HG02588 (cell line): ENCODE measurements around the gene TMEM156.
"Not testable (repeated sequence)": the region's sequence is repeated elsewhere in the genome, so short reads cannot be mapped to it uniquely, and the experiment has no call there.

Source experiments
- ATAC-seq: cut with Tn5 transposase; IDR thresholded peaks from one replicate; pipeline ENCODE4 v1.9.1; 2021; ENCODE audit warnings: mild to moderate bottlenecking, moderate library complexity; ENCODE audit not compliant: unreplicated experiment

Gene TMEM156

GRCh38 chr4:39043861-39044363 lies 11.7 kb upstream of the TMEM156 start:
- ATAC-seq: no peak

DNA sequence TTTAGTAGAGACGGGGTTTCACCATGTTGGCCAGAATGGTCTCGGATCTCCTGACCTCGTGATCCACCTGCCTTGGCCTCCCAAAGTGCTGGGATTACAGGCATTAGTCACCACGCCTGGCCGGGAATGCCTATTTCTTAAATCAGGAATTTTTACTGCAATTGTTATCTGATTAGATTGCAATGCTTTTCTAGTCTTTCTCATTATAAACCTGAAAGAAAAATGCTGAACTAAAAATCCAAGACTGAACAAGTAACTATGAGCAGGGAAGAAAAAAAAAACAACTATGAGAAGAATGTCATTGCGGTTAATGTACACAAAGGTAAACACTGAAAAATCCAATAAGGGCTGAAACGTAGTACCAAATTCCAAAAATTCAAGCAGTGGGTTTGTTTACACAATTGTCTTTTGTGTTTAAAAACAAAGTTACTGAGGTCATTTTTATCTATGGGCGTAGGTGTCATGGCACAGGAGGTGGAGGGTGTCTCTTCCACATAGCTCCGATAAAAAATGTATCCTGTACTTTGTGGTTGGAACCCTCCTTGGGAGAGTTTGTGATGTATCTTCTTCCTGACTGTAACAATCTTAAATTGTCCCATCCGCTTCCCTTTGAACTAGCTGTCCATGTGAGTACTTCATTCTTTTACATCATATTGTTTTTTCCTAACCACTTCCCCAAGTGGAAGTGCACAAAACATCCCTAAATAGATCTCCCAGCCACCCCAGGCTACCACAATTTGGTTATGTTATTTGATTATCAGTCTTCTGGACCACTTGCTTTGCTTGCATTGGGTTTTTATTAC lies 11.1 kb upstream of the TMEM156 start:
- ATAC-seq: no peak

DNA sequence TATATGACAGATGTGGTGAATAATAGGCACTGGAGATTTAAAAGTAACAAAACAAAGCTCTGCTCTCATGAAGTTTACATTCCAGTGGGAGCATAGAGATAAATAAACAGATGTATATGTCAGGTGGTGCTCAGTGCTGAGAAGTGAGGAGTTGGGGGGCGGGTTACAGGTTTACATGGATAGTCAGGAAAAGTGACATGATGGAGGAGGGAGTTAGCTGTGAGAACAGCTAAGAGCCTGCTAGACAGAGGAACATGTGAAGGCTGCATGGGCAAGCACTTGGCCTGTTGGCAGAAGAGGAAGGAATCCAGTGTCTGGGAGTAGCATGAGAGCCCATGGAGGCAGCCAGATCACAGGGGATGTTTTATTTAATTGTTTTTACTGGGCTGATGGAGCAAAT lies 10.2 kb upstream of the TMEM156 start:
- no peak for ATAC-seq

GRCh38 chr4:39039108-39039507 lies 6.9 kb upstream of the TMEM156 start:
- no peak for ATAC-seq

- ATAC-seq: no peak
Observed at GRCh38 chr4:39037941-39038340, 5.7 kb upstream of the TMEM156 start.

GRCh38 chr4:39037491-39037825 lies 5.2 kb upstream of the TMEM156 start:
- ATAC-seq: no peak

DNA sequence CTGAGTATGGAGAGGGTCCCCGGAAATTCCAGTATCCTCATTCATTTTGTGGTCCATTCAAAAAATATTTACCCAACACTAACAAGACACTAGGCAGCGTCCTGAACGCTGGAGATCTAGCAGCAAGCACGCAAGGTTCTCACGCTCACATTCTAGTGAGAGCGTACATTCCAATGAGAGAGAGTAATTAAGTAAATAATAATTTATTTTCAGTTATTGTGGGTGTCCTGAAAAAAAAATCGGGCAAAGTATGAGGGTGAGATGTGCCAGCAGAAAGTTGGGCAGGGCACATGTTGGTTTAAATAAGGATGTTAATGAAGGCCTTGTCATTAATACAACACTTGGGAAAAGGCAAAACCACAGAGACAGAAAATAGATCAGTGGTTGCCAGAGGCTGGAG lies 4.0 kb upstream of the TMEM156 start:
- ATAC-seq: no peak

DNA sequence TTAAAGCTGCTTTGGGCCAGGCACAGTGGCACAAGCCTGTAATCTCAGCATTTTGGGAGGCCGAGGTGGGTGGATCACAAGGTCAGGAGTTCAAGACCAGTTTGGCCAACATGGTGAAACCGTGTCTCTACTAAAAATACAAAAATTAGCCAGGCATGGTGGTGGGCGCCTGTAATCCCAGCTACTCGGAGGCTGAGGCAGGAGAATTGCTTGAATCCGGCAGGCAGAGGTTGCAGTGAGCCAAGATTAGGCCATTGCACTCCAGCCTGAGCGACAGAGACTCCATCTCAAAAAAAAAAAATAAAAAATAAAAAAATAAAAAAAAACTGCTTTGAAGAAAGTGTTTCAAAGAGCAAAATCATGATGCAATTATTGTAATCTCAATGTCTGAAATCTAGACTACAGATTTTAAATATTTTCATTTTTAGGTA lies 604 bp downstream of the TMEM156 start:
- ATAC-seq: not testable (repeated sequence)

DNA sequence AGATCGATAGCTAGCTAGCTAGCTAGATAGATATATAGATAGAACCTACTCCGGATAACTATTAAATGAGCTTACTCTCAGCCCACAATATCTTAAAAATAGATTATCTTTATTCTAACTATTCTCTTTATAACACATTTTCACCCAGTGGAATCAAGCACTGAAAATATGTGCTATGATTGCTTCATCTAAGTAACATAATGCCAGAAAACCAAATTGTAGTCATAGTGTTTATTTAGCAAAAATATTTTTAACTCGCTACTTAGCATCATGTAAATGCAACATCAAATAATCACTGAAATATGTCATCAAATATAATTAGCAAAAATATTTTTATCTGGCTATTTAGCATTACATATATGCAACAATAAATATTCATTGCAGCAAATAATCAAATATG lies 1.5 kb downstream of the TMEM156 start:
- ATAC-seq: no peak

GRCh38 chr4:39029752-39030694 lies 2.2 kb downstream of the TMEM156 start:
- ATAC-seq: no peak

DNA sequence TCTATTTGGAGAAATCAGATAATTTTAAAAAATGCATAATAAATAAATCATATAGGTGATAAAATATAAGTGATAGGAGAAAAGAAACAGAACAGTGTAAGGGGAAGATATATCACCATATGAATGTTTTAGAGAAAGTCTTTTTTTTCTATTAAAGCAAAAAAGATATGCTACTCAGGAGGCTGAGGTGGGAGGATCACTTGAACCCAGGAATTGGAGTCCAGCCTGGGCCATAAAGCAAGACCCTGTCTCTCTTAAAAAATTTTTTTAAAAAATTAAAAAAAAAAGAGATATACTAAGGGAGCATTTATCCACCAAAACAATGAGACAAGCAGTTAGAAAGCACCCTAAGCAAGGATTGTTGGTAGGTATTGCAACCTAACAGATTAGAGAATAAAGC lies 6.1 kb downstream of the TMEM156 start:
- ATAC-seq: no peak

DNA sequence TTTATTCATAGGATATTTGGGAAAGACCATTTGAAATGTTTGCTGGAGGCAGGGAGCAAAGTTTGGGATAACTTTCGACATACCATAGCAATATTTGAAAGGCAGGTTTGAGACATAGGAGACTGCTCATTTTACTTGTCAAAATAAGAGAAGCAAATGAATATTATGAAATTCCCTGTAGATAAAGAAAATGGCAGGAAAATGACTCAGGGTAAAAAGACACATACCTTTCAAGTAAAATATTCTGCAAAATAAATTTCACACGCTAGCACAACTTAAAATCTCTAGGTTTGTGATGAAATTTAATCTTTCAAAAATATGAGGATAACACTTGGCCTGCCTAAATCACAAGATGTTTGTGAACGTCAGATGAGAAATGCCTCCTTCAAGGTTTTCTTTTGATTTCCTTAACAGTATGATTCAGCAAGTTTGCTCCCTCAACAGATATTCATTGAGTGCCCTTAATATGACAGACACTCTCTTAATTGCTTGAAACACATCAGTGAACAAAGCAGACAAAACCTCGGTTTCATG lies 6.6 kb downstream of the TMEM156 start:
- ATAC-seq: no peak

GRCh38 chr4:39024311-39024865 lies 7.8 kb downstream of the TMEM156 start:
- ATAC-seq: no peak

DNA sequence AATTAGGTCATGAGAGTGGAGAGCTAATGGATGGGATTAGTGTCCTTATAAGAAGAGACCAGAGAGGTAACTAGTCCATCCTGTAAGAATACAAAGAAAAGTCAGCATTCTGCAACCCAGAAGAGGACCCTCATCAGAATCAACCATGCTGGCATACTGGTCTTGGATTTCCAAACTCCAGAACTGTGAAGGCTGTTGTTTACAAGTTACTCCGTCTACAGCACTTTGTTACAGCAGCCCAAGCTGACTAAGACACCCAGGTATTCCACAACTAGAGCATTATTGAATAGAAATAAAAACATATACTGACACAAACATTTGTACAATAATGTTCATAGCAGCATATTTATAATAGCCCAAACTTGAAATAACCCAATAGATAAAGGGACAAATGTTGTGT lies 9.2 kb downstream of the TMEM156 start:
- no peak for ATAC-seq

DNA sequence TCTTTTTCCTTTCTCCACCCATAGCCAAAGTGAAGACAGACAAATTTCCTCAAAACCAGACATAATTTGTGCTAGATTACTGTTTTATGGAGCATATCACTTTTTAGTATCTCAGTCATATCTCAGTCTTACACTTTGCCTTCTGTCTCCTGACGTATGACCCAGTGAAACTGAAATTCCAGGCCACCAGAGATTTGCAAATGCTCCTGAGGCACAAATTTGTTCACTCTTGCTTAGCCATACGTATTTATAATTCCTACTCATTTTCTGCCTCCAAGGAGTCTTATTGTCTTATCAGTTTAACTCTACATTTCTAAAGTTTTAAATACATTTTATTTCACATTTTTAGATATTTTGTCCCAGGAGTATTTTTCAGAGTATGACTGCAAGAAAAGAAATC lies 10.0 kb downstream of the TMEM156 start:
- ATAC-seq: no peak

DNA sequence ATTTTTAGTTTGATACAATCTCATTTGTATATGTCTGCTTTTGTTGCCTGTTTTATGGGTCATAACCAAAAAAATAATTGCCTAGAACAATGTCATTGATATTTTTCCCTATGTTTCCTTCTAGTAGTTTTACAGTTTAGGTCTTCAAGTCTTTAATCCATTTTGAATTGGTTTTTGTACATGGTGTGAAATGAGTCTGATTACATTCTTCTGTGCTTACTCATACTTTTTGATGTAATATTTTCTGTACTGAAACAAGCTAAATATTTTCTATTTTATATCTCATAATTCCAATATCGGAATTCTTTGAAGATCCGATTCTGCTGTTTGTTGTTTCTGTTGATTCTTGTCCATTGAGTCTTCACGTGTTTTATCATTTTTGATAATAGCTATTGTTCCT lies 10.6 kb downstream of the TMEM156 start:
- ATAC-seq: no peak

- no peak for ATAC-seq
Observed at GRCh38 chr4:39020130-39020529, 12.1 kb downstream of the TMEM156 start.

- no peak for ATAC-seq
Observed at GRCh38 chr4:39014028-39014427, 18.2 kb downstream of the TMEM156 start.

GRCh38 chr4:39004758-39005157 lies 27.5 kb downstream of the TMEM156 start:
- no peak for ATAC-seq

- not testable (repeated sequence) for ATAC-seq
Observed at GRCh38 chr4:39002058-39002457, 30.2 kb downstream of the TMEM156 start.

DNA sequence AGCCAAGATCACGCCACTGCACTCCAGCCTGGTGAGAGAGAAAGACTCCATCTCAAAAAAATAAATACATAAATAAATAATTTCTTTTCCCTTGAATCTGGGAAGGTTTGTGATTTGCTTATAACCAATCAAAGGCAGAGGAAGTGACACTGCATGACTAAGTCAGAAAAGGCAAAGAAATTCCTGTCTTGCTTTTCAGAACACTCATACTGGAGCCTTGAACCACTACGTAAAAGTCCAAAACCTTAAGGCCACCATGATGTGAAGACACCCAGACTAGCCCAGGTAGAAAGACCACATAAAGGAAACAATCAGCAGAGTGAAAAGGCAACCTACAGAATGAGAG lies 36.6 kb downstream of the TMEM156 start:
- ATAC-seq: no peak
